ENCODE data around the gene CHPF2.
A peak's percentile ranks its signal among the peaks of the same experiment; 100 is the strongest.

The CHPF2 gene

GRCh38 chr7:151235091-151235787 is 3.0 kb downstream of the CHPF2 start:
- no peak for DNase-seq (ENCODE audit: low read depth)

DNA sequence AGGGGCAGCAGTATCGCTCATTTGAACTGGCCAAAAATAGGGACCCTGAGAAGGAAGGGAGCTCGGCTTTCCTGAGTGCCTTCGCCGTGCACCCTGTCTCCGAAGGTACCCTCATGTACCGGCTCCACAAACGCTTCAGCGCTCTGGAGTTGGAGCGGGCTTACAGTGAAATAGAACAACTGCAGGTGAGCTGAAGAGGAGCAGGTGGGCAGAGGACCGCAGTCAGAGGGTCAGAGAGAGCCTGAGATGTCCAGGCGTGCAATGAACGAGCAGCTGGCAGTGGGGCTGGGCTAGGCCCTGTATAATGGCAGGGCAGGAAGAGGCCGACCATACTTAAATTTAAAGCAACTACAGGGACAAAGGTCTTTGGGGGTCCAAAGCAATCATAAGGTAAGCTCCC is 4.1 kb downstream of the CHPF2 start:
- no peak for DNase-seq (ENCODE audit: low read depth)

- no peak for DNase-seq (ENCODE audit: low read depth)
These were observed 5.2 kb downstream of the CHPF2 start for GRCh38 chr7:151237244-151238189.

DNA sequence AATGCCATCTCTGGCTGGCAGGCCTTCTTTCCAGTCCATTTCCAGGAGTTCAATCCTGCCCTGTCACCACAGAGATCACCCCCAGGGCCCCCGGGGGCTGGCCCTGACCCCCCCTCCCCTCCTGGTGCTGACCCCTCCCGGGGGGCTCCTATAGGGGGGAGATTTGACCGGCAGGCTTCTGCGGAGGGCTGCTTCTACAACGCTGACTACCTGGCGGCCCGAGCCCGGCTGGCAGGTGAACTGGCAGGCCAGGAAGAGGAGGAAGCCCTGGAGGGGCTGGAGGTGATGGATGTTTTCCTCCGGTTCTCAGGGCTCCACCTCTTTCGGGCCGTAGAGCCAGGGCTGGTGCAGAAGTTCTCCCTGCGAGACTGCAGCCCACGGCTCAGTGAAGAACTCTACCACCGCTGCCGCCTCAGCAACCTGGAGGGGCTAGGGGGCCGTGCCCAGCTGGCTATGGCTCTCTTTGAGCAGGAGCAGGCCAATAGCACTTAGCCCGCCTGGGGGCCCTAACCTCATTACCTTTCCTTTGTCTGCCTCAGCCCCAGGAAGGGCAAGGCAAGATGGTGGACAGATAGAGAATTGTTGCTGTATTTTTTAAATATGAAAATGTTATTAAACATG is 6.0 kb downstream of the CHPF2 start:
- DNase-seq (ENCODE audit: low read depth), result no peak

GRCh38 chr7:151238924-151239836 is 6.9 kb downstream of the CHPF2 start:
- no peak for DNase-seq (ENCODE audit: low read depth)

- DNase-seq (ENCODE audit: low read depth), result no peak
These were observed 7.7 kb downstream of the CHPF2 start for GRCh38 chr7:151239837-151240459.

DNA sequence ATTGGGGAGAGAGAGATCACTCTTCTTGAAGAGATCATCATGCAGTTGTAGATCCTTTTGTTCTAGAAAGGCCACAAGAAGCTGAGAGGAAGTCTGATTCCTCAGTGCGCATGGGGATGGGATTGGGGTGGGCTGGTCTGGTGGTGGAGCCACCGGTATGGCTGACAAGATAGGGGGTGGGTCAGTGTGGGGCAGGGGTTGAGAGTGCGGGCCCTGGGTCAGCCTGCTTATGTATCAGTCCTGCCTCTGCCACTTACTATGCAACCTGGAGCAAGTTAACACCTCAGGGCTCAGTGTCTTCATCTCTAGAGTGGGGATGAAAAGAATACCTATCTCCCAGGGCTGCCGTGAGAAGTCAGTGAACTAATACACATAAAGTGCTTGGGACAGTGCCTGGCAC is 8.3 kb downstream of the CHPF2 start:
- DNase-seq (ENCODE audit: low read depth), result no peak

GRCh38 chr7:151240942-151241754 is 8.9 kb downstream of the CHPF2 start:
- no peak for DNase-seq (ENCODE audit: low read depth)

DNA sequence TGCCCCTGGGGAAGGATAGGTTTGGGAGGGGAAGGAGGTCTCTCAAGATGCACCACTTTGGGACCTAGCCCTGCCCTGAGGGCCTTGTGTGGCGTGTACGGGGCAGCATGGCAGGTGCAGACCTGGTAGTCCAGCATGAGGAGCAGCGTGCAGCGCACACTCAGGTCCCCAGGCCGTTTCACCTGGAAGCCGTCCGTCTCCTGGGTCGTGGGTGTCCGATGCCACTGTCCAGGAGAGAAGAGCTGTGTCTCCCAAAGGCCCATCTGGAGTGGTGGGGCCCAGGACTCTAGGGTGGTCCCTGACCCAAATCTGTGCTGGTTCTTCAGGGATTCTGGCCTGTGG is 9.4 kb downstream of the CHPF2 start:
- DNase-seq (ENCODE audit: low read depth), result no peak

- DNase-seq (ENCODE audit: low read depth), result no peak
These were observed 10.1 kb downstream of the CHPF2 start for GRCh38 chr7:151242159-151243044.

- DNase-seq (ENCODE audit: low read depth), result no peak
These were observed 10.7 kb downstream of the CHPF2 start for GRCh38 chr7:151243045-151243349.

- DNase-seq (ENCODE audit: low read depth), result no peak
These were observed 11.3 kb downstream of the CHPF2 start for GRCh38 chr7:151243408-151244195.

- peak; percentile 62 for DNase-seq (ENCODE audit: low read depth)
These were observed 12.0 kb downstream of the CHPF2 start for GRCh38 chr7:151244196-151244840.

- no peak for DNase-seq (ENCODE audit: low read depth)
These were observed 12.6 kb downstream of the CHPF2 start for GRCh38 chr7:151244841-151245346.

- DNase-seq (ENCODE audit: low read depth), result peak; percentile 40
These were observed 13.2 kb downstream of the CHPF2 start for GRCh38 chr7:151245360-151246101.

- no peak for DNase-seq (ENCODE audit: low read depth)
These were observed 14.0 kb downstream of the CHPF2 start for GRCh38 chr7:151246102-151246850.

Measured in ELR (cell line).